ENCODE measurements around the gene OR9I1. TPM values are rescaled to one million over a fixed set of nuclear protein-coding genes. Genes with fewer than 3 reads are reported as not detected.

Gene OR9I1
- total RNA-seq, 1 experiment from 2014 or later: not detected

DNA sequence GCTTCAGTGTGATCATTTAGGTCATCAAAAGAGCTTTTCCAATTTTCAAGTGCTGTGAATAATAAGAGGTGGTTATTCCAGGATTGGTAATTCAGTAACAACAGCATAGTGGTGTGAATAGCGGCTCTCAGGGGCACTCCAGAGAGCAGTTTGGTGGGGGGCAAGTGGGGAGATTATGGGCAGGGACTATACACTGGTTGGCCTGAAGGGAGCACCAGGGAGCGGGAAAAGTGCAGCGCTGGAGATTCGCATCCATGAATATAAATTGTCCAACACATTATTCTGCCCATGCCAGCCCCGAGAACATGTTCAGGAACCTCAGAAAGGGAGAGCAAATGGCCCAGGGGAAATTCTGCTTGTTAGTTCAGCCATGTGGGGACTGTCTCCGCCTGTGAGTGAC, 56.7 kb downstream of the OR9I1 start:
- Histone ChIP-seq H3K27me3 (ENCODE audit: control insufficient read depth, insufficient read depth, low read length) (no peaks in the 10 kb centered on the region), H3K36me3 (replicated peaks; ENCODE audit: control insufficient read depth, insufficient read depth, low read length) (no peaks in the 10 kb centered on the region), H3K4me3 (ENCODE audit: insufficient read depth, low read depth, low read length) (no peak overlapping the region)
- DNase-seq: no peak

GRCh38 chr11:58067685-58068084, 57.6 kb downstream of the OR9I1 start:
- Histone ChIP-seq H3K36me3 (replicated peaks; ENCODE audit: control insufficient read depth, insufficient read depth, low read length) (no peaks in the 10 kb centered on the region), H3K4me3 (ENCODE audit: insufficient read depth, low read depth, low read length) (no peak overlapping the region)

More at GRCh38 chr11:58067685-58068084, 57.6 kb downstream of the OR9I1 start:
- H3K27me3 ChIP-seq (ENCODE audit: control insufficient read depth, insufficient read depth, low read length): no peaks in the 10 kb centered on the region
- no peak for DNase-seq

Other genes with a start within 250 kb of the OR9I1 start
- not detected in 2 replicates for gene OR9Q1, start 101.6 kb downstream of the OR9I1 start, total RNA-seq (2014; rRNA removed; shearing (Covaris generic))
- gene OR6Q1, start 94.6 kb downstream of the OR9I1 start, total RNA-seq (2014; rRNA removed; shearing (Covaris generic)): not detected in 2 replicates
- not detected in 2 replicates for gene OR9Q2, start 63.5 kb upstream of the OR9I1 start, total RNA-seq (2014; rRNA removed; shearing (Covaris generic))
- gene OR1S2, start 78.6 kb upstream of the OR9I1 start, total RNA-seq (2014; rRNA removed; shearing (Covaris generic)): not detected in 2 replicates
- not detected in 2 replicates for gene OR1S1, start 87.2 kb upstream of the OR9I1 start, total RNA-seq (2014; rRNA removed; shearing (Covaris generic))
- not detected in 2 replicates for gene OR10Q1, start 103.4 kb upstream of the OR9I1 start, total RNA-seq (2014; rRNA removed; shearing (Covaris generic))
- not detected in 2 replicates for gene OR10W1, start 142.7 kb upstream of the OR9I1 start, total RNA-seq (2014; rRNA removed; shearing (Covaris generic))
- not detected in 2 replicates for gene OR5B17, start 233.5 kb upstream of the OR9I1 start, total RNA-seq (2014; rRNA removed; shearing (Covaris generic))